Mesothelial cell of epicardium (in vitro differentiated cells): ENCODE measurements around the gene SEMG2. TPM values are rescaled to one million over a fixed set of nuclear protein-coding genes. Genes with fewer than 3 reads are reported as not detected.

Source experiments
- DNase-seq, 2 experiments: peaks; one replicate each; pipeline ENCODE4 v3.0.0; 2021; ENCODE audit warnings: low spot score in 2 of 2; ENCODE audit not compliant: unreplicated experiment in 2 of 2
- H3K27ac Mint-ChIP-seq: 2 replicates; pipeline ENCODE4 v1.8.0; 2021; ENCODE audit warnings: mixed read lengths
- H3K27me3 Mint-ChIP-seq: 2 replicates; pipeline ENCODE4 v1.8.0; 2021; ENCODE audit warnings: low read depth, mixed read lengths
- H3K36me3 Mint-ChIP-seq: 2 replicates; pipeline ENCODE4 v1.8.0; 2021; ENCODE audit warnings: mixed read lengths
- H3K4me1 Mint-ChIP-seq: 2 replicates; pipeline ENCODE4 v1.8.0; 2021; ENCODE audit warnings: mixed read lengths
- H3K4me3 Mint-ChIP-seq: 2 replicates; pipeline ENCODE4 v1.8.0; 2021; ENCODE audit warnings: mild to moderate bottlenecking, moderate library complexity, mixed read lengths
- H3K9me3 Mint-ChIP-seq: 2 replicates; pipeline ENCODE4 v1.8.0; 2021; ENCODE audit warnings: mixed read lengths
- total RNA-seq: library from RNA; stranded (reverse); gene quantifications from 3 replicates; pipeline ENCODE4 v1.2.1, GENCODE V29; 2021
- TF ChIP-seq, protein P1 (sequence below): fragments of 200-600 bp; sonication (generic); IDR thresholded peaks from one replicate; pipeline ENCODE4 v1.5.0; 2021; ENCODE audit warnings: antibody characterized with exemption; ENCODE audit not compliant: unreplicated experiment

Gene SEMG2
- total RNA-seq, 1 donor from 2014 or later, result not detected

DNA sequence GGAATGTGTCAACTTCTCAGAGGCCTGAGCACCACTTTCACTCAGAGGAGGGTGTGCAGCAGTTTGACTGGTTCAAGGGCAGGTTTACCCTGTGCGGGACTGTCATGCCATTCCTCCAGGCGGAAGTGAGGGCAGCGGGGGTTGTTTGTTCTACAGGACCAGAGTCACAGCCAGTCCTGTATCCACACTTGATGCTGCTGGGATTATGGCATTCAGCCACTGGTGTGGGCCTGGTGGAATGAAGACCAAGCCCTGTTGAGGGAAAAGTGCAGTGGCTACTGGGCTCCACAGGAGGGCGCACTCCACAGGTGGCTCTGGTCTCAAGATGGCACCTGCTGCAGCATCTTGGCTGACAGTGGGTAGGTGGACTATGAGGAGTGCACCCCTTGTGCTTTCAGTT is 14.8 kb downstream of the SEMG2 start:
- Mint-ChIP-seq H3K9me3 (peaks cover 17% of the 10 kb centered on the region), H3K27me3 (peaks cover 58% of the 10 kb centered on the region), H3K4me1 (no peaks in the 10 kb centered on the region), H3K4me3 (no peak overlapping the region), H3K36me3 (no peaks in the 10 kb centered on the region), H3K27ac (no peak overlapping the region)
- no peak for DNase-seq
- TF ChIP-seq, protein P1, sequence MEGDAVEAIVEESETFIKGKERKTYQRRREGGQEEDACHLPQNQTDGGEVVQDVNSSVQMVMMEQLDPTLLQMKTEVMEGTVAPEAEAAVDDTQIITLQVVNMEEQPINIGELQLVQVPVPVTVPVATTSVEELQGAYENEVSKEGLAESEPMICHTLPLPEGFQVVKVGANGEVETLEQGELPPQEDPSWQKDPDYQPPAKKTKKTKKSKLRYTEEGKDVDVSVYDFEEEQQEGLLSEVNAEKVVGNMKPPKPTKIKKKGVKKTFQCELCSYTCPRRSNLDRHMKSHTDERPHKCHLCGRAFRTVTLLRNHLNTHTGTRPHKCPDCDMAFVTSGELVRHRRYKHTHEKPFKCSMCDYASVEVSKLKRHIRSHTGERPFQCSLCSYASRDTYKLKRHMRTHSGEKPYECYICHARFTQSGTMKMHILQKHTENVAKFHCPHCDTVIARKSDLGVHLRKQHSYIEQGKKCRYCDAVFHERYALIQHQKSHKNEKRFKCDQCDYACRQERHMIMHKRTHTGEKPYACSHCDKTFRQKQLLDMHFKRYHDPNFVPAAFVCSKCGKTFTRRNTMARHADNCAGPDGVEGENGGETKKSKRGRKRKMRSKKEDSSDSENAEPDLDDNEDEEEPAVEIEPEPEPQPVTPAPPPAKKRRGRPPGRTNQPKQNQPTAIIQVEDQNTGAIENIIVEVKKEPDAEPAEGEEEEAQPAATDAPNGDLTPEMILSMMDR, result peak; percentile 28

DNA sequence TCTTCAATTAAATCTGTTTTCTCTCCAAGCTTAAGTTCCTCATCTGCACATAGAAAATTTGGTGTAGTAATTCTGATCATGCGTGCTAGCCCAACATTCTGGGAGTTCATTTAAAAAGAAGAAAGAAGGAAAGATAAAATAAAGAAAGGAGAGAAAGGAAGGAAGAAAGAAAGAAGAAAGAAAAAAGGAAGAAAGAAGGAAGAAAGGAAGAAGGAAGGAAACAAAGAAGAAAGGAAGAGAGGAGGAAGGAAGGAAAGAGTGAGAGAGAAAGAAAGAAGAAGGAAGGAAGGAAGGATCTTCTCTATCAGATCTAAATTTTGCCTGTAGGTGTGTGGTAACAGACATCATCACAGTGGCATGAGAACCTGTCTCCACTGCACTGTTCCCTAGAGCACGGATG is 17.0 kb downstream of the SEMG2 start:
- peaks cover 61% of the 10 kb centered on the region for H3K27me3 Mint-ChIP-seq
- no peak overlapping the region for H3K4me3 Mint-ChIP-seq
- TF ChIP-seq, protein P1, result no peak
- no peaks in the 10 kb centered on the region for H3K36me3 Mint-ChIP-seq
- no peak for DNase-seq
- peaks cover 17% of the 10 kb centered on the region for H3K9me3 Mint-ChIP-seq
- no peaks in the 10 kb centered on the region for H3K4me1 Mint-ChIP-seq
- no peak overlapping the region for H3K27ac Mint-ChIP-seq

DNA sequence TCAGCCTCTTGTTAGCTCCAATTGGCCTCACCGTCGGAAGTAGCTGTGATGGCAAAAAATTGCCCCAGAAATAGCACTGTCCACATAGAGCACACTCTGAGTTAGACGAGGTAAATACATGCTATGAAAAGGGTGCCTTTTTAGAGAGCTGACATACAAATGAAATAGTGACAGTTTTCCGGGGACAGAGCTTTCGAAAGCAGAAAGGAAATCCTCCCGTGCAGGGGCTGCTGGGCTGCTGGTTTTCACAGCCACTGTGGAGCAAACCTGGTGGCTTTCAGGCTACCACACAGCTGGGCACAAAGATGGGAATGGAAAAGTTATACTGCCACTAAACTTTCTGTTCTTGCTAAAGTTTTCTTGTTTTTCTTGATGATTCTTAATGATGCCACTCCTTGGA is 24.9 kb downstream of the SEMG2 start:
- no peaks in the 10 kb centered on the region for H3K9me3 Mint-ChIP-seq
- H3K4me1 Mint-ChIP-seq, result no peaks in the 10 kb centered on the region
- peaks cover 92% of the 10 kb centered on the region for H3K27me3 Mint-ChIP-seq
- H3K36me3 Mint-ChIP-seq, result no peaks in the 10 kb centered on the region
- TF ChIP-seq, protein P1, result no peak
- no peak overlapping the region for H3K4me3 Mint-ChIP-seq
- no peak overlapping the region for H3K27ac Mint-ChIP-seq
- no peak for DNase-seq

DNA sequence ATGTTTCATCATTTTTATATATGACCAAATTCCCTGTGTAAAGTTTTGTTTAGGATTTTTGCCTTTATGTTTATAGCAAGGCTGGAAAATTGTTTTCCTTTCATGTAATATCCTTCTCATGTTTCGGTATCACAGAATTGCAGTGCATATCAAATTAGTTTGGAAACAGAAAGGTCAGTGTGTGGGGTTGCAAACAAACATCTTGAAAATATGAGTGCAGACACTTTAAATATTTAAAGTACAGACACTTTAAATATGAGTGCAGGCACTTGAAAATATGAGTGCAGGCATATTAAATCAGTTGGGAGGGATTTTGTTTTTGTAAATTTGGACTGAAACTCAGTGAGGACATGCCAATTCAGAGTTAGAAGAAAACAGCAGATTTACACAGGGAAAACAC is 26.7 kb downstream of the SEMG2 start:
- TF ChIP-seq, protein P1, result no peak
- no peaks in the 10 kb centered on the region for H3K4me1 Mint-ChIP-seq
- no peak overlapping the region for H3K4me3 Mint-ChIP-seq
- no peak overlapping the region for H3K27ac Mint-ChIP-seq
- no peaks in the 10 kb centered on the region for H3K9me3 Mint-ChIP-seq
- peaks cover 89% of the 10 kb centered on the region for H3K27me3 Mint-ChIP-seq
- no peak for DNase-seq
- no peaks in the 10 kb centered on the region for H3K36me3 Mint-ChIP-seq

DNA sequence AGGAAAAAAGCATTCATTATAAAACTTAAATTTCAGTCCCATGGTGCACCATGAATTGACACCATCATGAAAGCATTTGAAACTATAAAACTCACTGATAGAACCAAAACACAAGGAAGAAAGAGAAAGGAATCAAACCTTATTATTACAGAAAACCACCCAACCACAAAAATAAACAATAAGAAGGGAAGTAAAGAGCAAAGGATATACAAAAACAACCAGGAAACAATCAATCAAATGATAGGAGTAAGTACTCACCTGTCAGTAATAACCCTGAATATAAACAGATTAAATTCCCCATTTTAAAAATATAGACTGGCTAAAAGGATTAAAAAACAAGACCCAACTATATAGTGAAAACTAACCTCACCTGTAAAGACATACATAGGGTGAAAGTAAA is 27.4 kb downstream of the SEMG2 start:
- no peak for DNase-seq
- Mint-ChIP-seq H3K9me3 (no peaks in the 10 kb centered on the region), H3K36me3 (no peaks in the 10 kb centered on the region), H3K4me1 (no peaks in the 10 kb centered on the region), H3K4me3 (no peak overlapping the region), H3K27me3 (peaks cover 87% of the 10 kb centered on the region), H3K27ac (no peak overlapping the region)
- TF ChIP-seq, protein P1, result no peak

DNA sequence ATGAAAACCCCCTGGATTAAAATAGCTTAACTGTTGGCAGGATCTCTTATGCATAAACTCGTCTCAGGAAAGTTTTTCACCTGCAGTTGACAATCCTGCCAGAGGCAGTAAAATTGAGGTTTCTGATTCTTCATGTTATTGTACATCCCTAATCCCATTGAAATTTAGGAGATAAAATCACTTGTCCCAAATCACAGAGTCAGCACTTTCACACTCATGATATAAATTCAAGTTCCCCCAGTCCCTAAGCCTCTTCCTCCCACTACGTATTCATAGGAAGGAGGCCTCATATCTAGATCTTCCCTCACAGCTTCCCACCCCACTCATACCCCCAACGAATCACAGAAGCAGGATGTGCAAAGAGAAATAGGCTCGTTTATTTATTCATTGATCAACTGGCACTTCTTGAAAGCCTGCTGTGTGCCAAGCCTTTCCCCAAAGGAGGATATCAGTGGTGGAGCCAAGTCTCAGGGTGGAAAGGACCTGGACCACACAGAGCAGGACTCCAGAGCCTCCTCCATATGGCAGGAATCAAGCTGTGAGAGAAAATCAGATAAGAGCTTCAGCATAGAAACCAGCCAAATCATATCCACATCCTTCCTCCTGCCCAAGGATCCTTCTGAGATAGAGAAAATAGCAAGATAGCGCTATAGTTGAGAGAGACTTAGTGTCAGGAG is 30.8 kb downstream of the SEMG2 start:
- Mint-ChIP-seq H3K4me3 (no peak overlapping the region), H3K36me3 (no peaks in the 10 kb centered on the region), H3K9me3 (no peaks in the 10 kb centered on the region), H3K27ac (no peak overlapping the region), H3K27me3 (peaks cover 64% of the 10 kb centered on the region), H3K4me1 (no peaks in the 10 kb centered on the region)
- TF ChIP-seq, protein P1, result no peak
- DNase-seq, result no peak
